T-helper 2 cell (primary cell): Measurements from ENCODE around the gene CEACAM7.
"Not testable (repeated sequence)": the region's sequence is repeated elsewhere in the genome, so short reads cannot be mapped to it uniquely, and the experiment has no call there.

Source experiments
- DNase-seq, 5 experiments: peaks; one replicate each; pipeline versions ENCODE4 v3.0.0 to v3.0.0-alpha.2; 2012 to 2022
- total RNA-seq, 2 donors: gene quantifications; one replicate each; lab custom pipeline; 2026; lab: John Stamatoyannopoulos, UW

CEACAM7 gene
- total RNA-seq: 0 reads per million in 2 donors

- DNase-seq: no peak
These were observed at the start of gene CEACAM7 for GRCh38 chr19:41688098-41688497. Gene CEACAM7, minus strand, starts transcription at chr19:41688270. Its CDS starts 105 bp downstream, at chr19:41688165.

- no peak for DNase-seq
These were observed 47.1 kb upstream of the CEACAM7 start for GRCh38 chr19:41735071-41735600.

DNA sequence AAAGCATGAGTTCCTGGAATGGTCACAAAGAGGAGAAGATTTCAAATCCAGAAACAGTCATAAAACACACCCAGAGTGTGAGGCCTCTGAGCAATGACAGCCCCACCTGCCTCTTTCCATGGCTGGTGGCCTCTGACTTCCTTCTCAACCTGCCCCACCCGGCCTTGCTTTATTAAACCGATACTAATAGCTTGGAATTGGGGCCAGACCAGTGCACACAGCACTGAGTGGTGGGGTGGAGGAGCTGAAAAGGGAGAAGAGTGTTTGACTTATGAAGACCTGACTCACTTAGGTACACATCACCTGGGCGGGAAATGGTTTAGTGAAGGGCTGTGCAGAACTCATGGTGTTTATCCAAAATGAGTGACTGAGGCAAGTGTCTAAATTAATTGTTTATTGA is 46.5 kb upstream of the CEACAM7 start:
- no peak for DNase-seq

GRCh38 chr19:41734156-41734555 is 46.1 kb upstream of the CEACAM7 start:
- no peak for DNase-seq

GRCh38 chr19:41726493-41726892 is 38.4 kb upstream of the CEACAM7 start:
- DNase-seq: no peak

- DNase-seq: no peak
These were observed 32.0 kb upstream of the CEACAM7 start for GRCh38 chr19:41720103-41720502.

- no peak for DNase-seq
These were observed 30.7 kb upstream of the CEACAM7 start for GRCh38 chr19:41718761-41719160.

DNA sequence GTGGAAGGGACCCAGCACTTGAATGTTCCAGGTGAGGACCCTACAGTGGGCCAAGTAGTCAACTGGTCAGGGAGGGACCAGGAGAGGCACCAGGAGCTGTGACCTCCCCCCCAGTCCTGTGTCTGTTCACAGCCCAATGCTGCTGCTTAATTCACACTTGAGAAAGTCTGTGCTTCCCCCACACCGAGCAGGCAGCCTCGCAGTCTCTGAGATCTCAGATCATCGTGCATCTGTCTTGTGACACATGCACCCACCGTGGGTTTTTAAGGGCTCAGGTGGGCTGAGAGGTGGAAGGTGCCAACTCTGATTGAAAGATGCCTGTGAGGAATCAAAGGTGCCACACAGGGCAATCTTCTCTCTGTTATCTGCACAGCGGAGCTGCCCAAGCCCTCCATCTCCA is 26.5 kb upstream of the CEACAM7 start:
- DNase-seq: no peak

DNA sequence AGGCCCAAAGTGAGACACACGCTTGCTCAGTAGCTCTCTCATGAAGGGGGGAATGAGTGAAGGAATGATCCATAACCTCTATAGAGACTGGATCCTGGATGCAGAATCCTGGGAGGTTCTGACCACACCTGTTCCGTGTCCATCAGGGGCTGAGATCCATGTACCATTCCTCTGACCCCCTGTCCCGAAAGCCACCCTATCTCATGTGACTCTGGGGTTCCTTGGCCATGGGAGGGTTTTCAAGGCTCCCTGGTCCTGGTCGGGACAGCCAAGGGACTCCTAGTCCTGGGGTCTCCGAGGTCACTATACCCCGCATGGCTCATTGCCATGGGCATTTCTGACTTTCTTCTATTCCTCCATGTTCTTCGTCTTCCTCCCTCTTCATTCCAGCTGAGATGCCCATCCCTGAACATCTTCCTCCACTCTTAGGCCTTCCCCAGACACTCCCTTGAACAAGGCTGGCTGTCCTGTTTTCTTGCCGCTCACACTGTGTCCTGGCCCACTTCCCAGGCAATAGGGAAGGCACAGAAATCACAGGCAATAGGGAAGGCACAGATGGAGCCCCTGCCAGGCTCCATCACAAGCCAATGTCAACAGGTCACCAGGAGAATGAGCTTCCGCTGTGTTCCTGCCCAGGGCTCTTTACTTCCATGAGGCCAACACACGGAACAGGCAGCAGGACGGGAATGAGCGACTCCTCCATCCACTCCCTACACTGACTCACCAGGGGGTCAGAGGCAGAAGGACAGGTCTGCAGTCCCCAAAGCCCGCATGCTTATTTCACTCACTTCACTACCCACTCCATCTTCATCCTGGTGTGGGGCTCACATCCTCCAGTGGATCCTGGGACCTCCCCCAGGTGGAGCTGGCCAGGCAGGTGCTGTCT is 23.5 kb upstream of the CEACAM7 start:
- no peak for DNase-seq

- DNase-seq: no peak
These were observed 22.0 kb upstream of the CEACAM7 start for GRCh38 chr19:41709951-41710645.

GRCh38 chr19:41709516-41709915 is 21.4 kb upstream of the CEACAM7 start:
- not testable (repeated sequence) for DNase-seq

GRCh38 chr19:41708481-41708880 is 20.4 kb upstream of the CEACAM7 start, which contains the start of gene CEACAM5:
Gene CEACAM5, plus strand, starts transcription at chr19:41708626. Its CDS starts 106 bp downstream, at chr19:41708732.
- DNase-seq: no peak

GRCh38 chr19:41707871-41708371 is 19.9 kb upstream of the CEACAM7 start:
- no peak for DNase-seq

- no peak for DNase-seq
These were observed 19.4 kb upstream of the CEACAM7 start for GRCh38 chr19:41707502-41707812.

GRCh38 chr19:41706741-41707501 is 18.9 kb upstream of the CEACAM7 start:
- peak; percentile 36 to 66 (median 56) for DNase-seq

DNA sequence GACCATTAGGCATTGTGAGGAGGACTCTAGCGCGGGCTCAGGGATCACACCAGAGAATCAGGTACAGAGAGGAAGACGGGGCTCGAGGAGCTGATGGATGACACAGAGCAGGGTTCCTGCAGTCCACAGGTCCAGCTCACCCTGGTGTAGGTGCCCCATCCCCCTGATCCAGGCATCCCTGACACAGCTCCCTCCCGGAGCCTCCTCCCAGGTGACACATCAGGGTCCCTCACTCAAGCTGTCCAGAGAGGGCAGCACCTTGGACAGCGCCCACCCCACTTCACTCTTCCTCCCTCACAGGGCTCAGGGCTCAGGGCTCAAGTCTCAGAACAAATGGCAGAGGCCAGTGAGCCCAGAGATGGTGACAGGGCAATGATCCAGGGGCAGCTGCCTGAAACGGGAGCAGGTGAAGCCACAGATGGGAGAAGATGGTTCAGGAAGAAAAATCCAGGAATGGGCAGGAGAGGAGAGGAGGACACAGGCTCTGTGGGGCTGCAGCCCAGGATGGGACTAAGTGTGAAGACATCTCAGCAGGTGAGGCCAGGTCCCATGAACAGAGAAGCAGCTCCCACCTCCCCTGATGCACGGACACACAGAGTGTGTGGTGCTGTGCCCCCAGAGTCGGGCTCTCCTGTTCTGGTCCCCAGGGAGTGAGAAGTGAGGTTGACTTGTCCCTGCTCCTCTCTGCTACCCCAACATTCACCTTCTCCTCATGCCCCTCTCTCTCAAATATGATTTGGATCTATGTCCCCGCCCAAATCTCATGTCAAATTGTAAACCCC is 17.5 kb upstream of the CEACAM7 start:
- DNase-seq: peak in 1 of 5 experiments; percentile 16

DNA sequence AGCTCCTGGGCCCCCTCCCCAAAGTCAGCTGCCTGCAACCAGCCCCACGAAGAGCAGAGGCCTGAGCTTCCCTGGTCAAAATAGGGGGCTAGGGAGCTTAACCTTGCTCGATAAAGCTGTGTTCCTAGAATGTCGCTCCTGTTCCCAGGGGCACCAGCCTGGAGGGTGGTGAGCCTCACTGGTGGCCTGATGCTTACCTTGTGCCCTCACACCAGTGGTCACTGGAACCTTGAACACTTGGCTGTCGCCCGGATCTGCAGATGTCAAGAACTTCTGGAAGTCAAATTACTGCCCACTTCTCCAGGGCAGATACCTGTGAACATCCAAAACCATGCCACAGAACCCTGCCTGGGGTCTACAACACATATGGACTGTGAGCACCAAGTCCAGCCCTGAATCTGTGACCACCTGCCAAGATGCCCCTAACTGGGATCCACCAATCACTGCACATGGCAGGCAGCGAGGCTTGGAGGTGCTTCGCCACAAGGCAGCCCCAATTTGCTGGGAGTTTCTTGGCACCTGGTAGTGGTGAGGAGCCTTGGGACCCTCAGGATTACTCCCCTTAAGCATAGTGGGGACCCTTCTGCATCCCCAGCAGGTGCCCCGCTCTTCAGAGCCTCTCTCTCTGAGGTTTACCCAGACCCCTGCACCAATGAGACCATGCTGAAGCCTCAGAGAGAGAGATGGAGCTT is 15.7 kb upstream of the CEACAM7 start:
- DNase-seq: no peak

DNA sequence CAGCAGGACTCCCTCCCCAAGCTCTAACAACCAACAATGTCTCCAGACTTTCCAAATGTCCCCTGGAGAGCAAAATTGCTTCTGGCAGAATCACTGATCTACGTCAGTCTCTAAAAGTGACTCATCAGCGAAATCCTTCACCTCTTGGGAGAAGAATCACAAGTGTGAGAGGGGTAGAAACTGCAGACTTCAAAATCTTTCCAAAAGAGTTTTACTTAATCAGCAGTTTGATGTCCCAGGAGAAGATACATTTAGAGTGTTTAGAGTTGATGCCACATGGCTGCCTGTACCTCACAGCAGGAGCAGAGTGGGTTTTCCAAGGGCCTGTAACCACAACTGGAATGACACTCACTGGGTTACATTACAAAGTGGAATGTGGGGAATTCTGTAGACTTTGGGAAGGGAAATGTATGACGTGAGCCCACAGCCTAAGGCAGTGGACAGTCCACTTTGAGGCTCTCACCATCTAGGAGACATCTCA is 14.1 kb upstream of the CEACAM7 start:
- no peak for DNase-seq

DNA sequence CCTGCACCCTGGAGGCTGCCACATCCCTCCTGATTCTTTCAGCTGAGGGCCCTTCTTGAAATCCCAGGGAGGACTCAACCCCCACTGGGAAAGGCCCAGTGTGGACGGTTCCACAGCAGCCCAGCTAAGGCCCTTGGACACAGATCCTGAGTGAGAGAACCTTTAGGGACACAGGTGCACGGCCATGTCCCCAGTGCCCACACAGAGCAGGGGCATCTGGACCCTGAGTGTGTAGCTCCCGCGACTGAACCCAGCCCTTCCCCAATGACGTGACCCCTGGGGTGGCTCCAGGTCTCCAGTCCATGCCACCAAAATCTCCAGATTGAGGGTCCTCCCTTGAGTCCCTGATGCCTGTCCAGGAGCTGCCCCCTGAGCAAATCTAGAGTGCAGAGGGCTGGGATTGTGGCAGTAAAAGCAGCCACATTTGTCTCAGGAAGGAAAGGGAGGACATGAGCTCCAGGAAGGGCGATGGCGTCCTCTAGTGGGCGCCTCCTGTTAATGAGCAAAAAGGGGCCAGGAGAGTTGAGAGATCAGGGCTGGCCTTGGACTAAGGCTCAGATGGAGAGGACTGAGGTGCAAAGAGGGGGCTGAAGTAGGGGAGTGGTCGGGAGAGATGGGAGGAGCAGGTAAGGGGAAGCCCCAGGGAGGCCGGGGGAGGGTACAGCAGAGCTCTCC is 13.5 kb upstream of the CEACAM7 start:
- DNase-seq: no peak
